NCI-H345 treated with DMSO at 0.1 percent for 48 hours (cell line): Measurements from ENCODE around the gene NCAM1.

ENCODE experiments used
- DNase-seq: peaks from one replicate; lab custom pipeline; 2025; ENCODE audit not compliant: unreplicated experiment; lab: John Stamatoyannopoulos, UW

Gene NCAM1

GRCh38 chr11:112967082-112967481, 5.9 kb downstream of the NCAM1 start:
- no peak for DNase-seq

GRCh38 chr11:112968941-112969713, 7.9 kb downstream of the NCAM1 start:
- DNase-seq: no peak

DNA sequence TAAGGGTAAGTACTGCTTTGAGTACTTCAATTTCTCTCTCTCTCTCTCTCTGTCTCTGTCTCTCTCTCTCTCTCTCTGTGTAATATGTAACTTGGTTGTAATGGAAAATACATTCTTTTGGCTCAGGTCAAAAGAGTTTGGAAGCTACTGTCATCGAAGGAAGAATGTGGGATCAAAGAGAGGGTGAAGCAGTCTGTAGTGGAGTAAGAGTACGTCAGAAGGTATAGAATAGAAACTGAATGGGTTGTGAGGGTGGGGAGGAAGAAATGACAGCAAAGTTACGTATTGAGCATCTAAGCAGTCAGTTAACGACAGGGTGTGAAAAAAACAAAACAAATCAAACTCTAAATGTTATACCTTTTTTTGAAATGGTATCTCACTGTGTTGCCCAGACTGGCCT, 10.0 kb downstream of the NCAM1 start:
- no peak for DNase-seq

DNA sequence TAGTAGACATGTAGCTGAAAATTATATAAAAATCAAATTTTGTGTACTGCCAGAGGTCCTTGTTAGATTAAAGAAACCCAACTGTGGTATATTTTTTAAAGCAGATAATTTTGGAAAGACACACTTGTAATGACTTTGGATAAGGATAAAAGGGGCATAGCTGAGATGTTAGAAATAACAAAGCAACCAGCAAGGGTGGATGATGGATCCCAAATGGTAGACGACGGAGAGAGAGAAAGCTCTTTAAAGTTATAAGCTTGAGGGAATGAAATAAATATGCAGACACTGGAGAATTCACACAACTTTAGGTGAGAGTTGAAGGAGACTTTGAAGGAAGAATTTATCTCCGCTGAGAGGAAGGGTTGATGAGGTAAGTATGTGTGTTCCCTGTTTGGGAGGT, 10.6 kb downstream of the NCAM1 start:
- no peak for DNase-seq

DNA sequence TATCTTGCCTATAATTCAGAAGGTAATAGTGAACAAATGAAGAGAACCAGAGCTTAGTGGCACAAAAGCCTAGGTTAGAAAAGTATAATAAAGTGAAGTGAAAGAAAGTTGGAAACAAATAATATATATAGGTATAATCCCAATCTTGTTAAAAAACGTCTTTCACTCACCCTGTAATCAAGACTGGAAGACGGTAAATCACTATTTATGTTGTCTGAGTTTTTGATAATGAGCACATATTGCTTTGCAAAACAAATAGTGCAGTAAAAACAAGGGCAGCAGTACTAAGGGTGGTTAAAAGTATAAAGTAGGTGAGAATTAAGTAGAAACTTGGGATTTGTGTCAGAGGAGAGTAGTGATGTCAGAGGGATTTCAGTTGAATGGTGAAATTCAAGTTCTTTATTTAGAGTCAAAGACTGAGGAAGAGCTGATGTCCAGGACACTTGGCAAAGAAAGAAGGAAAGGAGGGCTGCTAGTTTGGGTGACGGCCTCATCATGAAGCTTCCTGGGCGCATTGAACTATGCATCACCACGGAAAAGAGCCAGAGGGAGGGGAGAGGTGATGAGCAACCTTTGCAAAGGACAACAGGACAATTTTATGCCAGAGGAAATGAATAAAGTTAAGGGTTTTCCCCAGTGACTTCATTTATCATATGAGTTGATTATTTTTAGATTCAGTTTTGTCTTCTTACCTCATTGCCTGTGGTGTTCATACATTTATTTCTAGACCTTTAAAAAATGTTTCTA, 11.4 kb downstream of the NCAM1 start:
- no peak for DNase-seq

DNA sequence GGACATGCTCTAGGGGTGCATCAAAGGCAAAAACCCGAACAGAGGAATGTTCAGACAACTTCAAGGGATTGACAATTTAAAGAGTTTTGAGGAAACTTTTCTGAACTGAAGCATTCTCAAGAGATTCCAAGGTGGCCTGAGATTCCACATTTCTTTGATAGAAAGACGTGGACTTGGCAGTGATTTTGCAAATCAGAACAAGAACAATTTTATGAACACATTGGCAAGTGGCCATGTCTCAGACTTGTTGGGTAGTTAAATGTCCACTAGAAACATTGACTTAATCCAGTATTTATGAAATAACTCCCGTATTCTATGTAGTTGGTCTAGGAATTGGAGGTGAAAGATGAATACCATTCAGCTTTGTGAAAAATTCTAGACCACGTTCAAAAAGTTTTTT, 13.8 kb downstream of the NCAM1 start:
- DNase-seq: no peak

- no peak for DNase-seq
These were observed 14.3 kb downstream of the NCAM1 start for GRCh38 chr11:112975493-112975892.

GRCh38 chr11:112977755-112978154, 16.5 kb downstream of the NCAM1 start:
- DNase-seq: no peak

GRCh38 chr11:112983887-112984286, 22.7 kb downstream of the NCAM1 start:
- no peak for DNase-seq

DNA sequence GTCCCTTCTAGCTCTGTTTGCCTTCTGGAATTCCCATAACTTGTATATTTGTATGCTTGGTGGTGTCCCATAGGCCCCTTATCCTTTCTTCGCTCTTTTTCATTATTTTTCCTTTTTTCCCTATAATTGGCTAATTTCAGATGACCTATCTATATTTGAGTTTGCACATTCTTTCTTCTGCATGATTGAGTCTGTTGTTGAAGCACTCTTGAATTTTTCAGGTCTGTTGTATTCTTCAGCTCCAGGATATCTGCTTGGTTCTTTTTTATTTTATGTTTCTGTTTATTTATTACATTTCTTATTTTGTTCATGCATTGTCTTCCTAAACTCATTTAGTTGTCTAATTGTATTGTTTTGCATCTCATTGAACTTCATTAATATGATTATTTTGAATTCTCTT, 28.0 kb downstream of the NCAM1 start:
- DNase-seq: no peak

GRCh38 chr11:112993808-112994207, 32.6 kb downstream of the NCAM1 start:
- no peak for DNase-seq

DNA sequence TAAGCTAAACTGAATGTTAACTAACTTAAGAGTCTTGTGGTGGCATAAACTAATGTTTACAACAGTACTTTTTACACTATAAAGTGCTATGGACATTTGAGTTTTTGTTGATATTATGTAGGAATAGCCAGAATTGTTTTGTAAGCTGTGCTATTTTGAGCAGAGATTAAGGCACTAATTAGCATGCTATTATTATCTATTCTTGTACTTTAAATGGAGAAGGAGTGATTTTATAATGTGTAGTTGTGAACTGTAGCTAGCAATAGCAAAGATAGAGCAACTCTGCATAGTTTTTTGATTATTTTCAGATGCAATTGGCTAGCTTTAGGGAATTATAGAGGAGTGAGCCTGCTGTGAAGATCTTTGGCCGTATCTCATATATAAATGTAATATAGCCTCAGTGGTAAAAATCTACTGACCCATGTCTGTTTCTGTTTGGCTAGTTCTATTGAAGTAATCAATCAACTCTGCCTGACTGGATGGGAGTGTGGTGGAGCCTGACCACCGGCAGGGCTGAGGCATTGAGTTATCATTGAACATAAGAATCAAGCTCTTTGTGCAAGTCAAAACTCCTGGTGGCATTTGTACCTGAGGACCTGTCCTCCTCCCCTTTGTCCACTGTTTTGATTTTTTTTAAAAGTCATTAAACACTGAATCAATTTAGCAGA, 34.3 kb downstream of the NCAM1 start:
- DNase-seq: no peak

DNA sequence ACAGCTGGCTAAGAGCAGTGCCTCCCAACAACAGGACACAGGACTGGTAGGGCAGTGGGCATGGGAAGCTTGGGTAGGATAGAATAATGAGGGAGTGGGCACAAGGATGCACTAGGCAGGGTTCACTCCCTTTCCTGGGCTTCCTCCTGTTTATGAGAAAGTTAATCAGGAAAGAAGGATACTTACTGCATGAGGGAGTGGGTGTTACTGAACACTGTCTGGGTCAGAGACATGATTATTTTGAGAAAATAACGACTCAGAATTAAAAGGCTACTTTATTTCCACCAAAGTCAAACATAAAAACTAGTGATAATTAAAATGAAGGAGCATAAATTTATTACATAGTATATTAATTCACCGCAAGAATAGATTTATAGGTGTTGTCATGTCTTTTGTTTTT, 35.8 kb downstream of the NCAM1 start:
- no peak for DNase-seq

GRCh38 chr11:112997857-112998466, 36.7 kb downstream of the NCAM1 start:
- DNase-seq: no peak

- no peak for DNase-seq
These were observed 38.3 kb downstream of the NCAM1 start for GRCh38 chr11:112999520-112999919.

DNA sequence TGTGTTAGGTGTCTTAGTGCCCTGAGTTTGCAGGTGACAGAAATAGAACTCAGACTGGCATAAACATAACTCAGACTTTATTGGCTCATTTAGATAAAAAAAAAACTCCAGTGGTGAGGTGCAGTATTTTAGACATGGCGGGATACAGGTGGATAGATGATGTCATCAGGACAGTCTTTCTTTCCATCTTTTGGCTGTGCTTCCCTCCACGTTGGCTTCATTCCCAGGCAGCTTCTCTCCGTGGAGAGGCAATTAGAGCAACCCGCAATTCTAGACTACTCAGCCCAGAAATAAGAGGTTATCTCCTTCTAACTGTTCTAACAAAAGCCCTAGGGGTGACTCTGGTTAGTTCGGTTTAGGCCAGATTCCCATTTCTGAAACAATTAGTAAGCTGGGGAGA, 40.5 kb downstream of the NCAM1 start:
- peak; percentile 64 for DNase-seq

DNA sequence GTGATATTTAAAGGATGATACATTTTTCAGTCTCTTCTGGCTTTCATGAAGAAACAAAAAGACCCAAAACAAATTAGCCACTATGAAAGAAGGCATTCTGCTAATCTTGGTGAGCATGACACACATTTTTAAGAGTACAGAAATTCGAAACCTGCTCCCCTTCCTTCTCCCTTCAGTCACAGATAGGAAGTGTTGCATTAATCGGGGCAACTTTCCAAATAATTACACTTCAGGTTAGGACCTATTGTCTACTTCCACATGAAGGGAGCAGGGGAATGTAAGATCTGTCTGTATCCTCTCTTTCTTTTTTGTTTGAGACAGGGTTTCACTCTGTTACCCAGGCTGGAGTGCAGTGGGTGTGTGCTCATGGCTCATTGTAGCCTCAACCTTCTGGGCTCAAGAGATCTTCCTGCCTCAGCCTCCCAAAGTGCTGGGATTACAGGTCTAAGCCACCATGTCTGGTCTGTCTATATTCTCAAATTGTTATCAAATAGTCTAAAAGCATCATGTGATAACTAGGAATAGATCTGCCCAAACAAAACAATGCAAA, 45.8 kb downstream of the NCAM1 start:
- no peak for DNase-seq

GRCh38 chr11:113014262-113015097, 53.3 kb downstream of the NCAM1 start:
- peak; percentile 23 for DNase-seq

DNA sequence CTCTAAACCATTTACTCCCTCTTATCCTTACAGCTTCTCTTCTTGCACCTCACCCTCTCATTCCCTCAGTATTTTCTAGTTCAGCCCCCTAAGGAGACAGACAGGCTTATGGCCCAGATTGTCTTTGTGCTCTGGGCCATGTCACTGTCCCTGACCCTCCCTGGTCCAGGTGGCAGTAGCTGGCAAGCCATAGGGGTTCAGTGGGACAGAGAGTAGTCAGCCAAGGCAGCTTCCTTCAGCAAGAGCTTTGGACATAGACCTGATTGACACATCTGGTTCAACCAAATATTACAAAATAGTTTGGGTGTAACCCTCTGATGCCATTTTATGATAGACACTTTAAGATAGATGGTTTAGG, 53.9 kb downstream of the NCAM1 start:
- no peak for DNase-seq

DNA sequence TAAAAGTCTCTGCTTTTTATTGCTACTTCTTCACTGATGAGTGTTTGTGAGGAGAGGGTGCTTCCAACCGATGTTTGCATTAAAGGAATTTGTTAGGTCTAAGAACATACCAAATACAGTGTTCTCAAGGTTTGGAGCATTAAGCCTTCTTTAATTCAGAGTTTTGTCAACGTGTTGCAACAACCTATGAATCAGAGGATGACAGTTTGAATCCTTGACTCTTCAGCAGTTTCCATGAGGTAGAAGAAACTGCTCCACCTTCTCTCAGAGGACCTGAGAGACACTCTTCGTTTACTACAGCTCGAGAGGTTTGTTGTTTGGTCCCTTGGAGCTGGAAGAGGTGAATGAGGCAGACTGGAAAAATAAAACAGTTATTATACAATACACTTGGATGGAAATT, 55.7 kb downstream of the NCAM1 start:
- DNase-seq: no peak

DNA sequence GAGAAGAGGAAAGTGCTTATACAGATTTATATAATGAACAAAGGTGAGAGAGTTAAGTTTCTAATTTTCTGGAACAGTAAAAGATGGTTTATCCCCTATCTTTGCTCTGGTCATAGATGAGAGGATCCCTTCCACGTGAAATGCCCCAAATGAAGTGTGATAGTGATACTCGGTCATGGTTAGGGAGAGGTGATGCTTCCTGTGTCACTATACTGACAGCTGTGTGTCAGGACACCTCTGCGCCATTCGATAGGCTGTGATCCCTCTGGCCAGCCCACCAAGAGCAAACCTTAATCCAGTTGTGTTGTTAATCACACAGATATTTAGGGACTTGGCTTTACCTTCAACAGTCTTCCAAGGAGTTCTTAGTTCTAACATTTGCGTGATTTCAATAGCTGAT, 57.7 kb downstream of the NCAM1 start:
- DNase-seq: no peak
